NCI-H2081 (cell line): Measurements from ENCODE around the gene DDIAS.
"Not testable (repeated sequence)": the region's sequence is repeated elsewhere in the genome, so short reads cannot be mapped to it uniquely, and the experiment has no call there.

Source experiments
- DNase-seq, 2 experiments: peaks; one replicate each; lab custom pipeline; 2025; lab: John Stamatoyannopoulos, UW

DDIAS gene

GRCh38 chr11:82901165-82901921 lies at the start of gene DDIAS:
Gene DDIAS (plus strand): TSS chr11:82901736. CDS start chr11:82914739, 13,003 bp downstream.
- DNase-seq = peak; percentile 97 to 99

- no peak for DNase-seq
Measured at GRCh38 chr11:82854242-82854641, 47.3 kb upstream of the DDIAS start.

GRCh38 chr11:82854916-82855315 lies 46.6 kb upstream of the DDIAS start:
- DNase-seq = not testable (repeated sequence)

GRCh38 chr11:82855616-82856015 lies 45.9 kb upstream of the DDIAS start:
- no peak for DNase-seq

- no peak for DNase-seq
Measured at GRCh38 chr11:82857145-82857544, 44.4 kb upstream of the DDIAS start.

GRCh38 chr11:82858133-82858532 lies 43.4 kb upstream of the DDIAS start:
- no peak for DNase-seq

GRCh38 chr11:82858556-82859091 lies 42.9 kb upstream of the DDIAS start:
- no peak for DNase-seq

- no peak for DNase-seq
Measured at GRCh38 chr11:82859750-82860149, 41.8 kb upstream of the DDIAS start.

- DNase-seq = no peak
Measured at GRCh38 chr11:82862379-82862778, 39.2 kb upstream of the DDIAS start.

- no peak for DNase-seq
Measured at GRCh38 chr11:82863209-82863608, 38.3 kb upstream of the DDIAS start.

- peak; percentile 42 to 47 for DNase-seq
Measured at GRCh38 chr11:82864268-82864667, 37.3 kb upstream of the DDIAS start.

GRCh38 chr11:82865841-82866240 lies 35.7 kb upstream of the DDIAS start:
- no peak for DNase-seq

GRCh38 chr11:82867495-82868082 lies 33.9 kb upstream of the DDIAS start:
- DNase-seq = peak; percentile 71 to 82

- DNase-seq = no peak
Measured at GRCh38 chr11:82869657-82870056, 31.9 kb upstream of the DDIAS start.

GRCh38 chr11:82871646-82872045 lies 29.9 kb upstream of the DDIAS start:
- DNase-seq = no peak

- no peak for DNase-seq
Measured at GRCh38 chr11:82872377-82873150, 29.0 kb upstream of the DDIAS start.

- no peak for DNase-seq
Measured at GRCh38 chr11:82873919-82874333, 27.6 kb upstream of the DDIAS start.

GRCh38 chr11:82874646-82875523 lies 26.7 kb upstream of the DDIAS start:
- no peak for DNase-seq

GRCh38 chr11:82883853-82884252 lies 17.7 kb upstream of the DDIAS start:
- DNase-seq = no peak

GRCh38 chr11:82889133-82890001 lies 12.2 kb upstream of the DDIAS start:
- no peak for DNase-seq

GRCh38 chr11:82890002-82890341 lies 11.6 kb upstream of the DDIAS start:
- no peak for DNase-seq
